ENCODE data around the gene KRTAP17-1.

DNA sequence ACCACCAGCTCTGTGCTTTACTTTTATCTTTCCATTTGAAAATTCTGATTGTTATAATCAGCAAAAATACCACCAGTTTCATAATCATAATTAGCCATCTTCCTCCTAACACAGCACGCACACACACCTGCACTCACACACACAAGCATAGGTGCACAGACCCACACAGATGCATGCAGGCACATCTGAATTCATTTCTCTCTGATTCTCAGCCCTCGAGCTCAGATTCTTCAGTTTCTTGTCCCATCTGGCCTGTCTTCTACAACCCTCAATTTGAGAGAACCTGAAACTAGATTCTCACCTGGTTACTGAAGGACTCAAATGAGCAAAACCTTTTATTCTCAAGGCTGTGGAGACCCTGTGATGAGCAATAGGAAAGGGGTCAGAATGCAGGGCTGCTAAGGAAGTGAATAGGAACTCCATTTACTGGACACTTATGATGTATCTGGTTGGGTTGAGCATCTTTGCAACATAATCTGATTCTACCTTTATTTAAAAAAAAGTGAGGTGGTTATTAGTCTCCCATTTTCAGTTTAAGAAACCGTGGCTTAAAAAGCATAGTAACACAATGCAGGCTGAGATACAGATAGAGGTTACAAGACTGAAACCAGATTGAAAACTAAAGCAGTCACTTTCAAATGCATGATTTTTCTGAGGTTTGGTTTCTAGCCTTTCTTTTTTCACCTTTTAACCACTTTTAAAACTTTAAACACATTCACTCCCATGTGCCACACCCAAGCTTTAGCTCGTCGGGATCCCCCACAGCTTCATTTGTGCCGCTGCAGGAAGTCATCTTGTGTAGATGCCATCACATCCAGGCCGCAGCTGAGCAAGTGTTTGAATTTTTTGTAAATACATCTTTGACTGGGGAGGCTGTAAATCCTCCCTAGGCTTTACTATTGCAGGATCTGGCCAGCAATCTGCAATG, 25.7 kb upstream of the KRTAP17-1 start:
- no peak for TF ChIP-seq POLR2A (IDR thresholded peaks at IDR 0.05; ENCODE audit: low read depth, low read length)
- no peak for TF ChIP-seq TAF1 (IDR thresholded peaks at IDR 0.05; ENCODE audit: low read depth, low read length)
- no peak for TF ChIP-seq POLR2AphosphoS5 (IDR thresholded peaks at IDR 0.05; ENCODE audit: low read depth, low read length)

All from GM12891 (cell line).